ENCODE data around the gene MYT1.

Gene MYT1

GRCh38 chr20:64203037-64203777 lies 39.0 kb downstream of the MYT1 start:
- no peak overlapping the region for H3K4me3 ChIP-seq (ENCODE audit: low read length)
- DNase-seq (ENCODE audit: low read depth, low spot score): no peak

- DNase-seq (ENCODE audit: low read depth, low spot score): no peak
- no peak overlapping the region for H3K4me3 ChIP-seq (ENCODE audit: low read length)
Observed at GRCh38 chr20:64205611-64206026, 41.4 kb downstream of the MYT1 start.

DNA sequence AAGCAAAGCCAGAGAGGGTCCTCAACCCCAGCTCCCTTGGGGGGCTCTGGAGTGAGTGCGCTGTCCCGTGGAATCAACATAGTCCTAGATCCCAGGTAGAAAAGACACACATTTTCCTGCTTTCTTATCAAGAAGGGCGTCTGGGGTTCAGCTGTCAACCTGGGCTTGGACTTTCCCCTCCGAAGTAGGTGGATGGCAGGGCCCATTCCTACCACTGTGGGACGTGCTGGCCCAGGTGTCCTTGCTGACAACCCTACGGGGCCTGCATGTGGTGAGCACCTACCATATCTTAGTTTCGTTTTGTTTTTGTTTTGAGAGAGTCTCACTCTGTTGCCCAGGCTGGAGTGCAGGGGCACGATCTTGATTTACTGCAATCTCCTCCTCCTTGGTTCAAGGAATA lies 42.4 kb downstream of the MYT1 start:
- H3K4me3 ChIP-seq (ENCODE audit: low read length): no peak overlapping the region
- no peak for DNase-seq (ENCODE audit: low read depth, low spot score)

DNA sequence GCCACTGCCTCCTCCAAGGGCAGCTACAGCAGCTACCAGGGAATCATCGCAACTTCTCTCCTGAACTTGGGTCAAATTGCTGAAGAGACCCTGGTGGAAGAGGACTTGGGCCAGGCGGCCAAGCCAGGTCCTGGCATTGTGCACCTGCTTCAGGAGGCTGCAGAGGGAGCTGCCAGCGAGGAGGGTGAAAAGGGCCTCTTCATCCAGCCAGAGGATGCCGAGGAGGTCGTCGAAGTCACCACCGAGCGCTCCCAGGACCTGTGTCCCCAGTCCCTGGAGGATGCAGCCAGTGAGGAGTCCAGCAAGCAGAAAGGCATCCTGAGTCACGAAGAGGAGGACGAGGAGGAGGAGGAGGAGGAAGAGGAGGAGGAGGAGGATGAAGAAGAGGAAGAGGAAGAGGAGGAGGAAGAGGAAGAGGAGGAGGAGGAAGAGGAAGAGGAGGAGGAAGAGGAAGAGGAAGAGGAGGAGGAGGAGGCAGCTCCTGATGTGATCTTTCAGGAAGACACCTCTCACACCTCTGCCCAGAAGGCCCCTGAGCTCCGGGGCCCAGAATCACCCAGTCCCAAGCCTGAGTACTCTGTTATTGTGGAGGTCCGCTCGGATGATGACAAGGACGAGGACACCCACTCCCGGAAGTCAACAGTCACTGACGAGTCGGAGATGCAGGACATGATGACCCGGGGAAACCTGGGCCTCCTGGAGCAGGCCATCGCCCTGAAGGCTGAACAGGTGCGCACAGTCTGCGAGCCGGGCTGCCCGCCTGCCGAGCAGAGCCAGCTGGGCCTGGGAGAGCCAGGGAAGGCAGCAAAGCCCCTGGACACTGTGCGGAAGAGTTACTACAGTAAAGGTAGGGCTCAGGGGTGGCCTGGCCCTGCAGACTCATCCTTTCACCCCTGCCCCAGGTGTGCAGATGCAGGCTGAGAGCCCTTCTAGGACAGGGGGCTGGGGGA lies 43.7 kb downstream of the MYT1 start:
- no peak for DNase-seq (ENCODE audit: low read depth, low spot score)
- H3K4me3 ChIP-seq (ENCODE audit: low read length): no peak overlapping the region

GRCh38 chr20:64209148-64209547 lies 44.9 kb downstream of the MYT1 start:
- DNase-seq (ENCODE audit: low read depth, low spot score): no peak
- no peak overlapping the region for H3K4me3 ChIP-seq (ENCODE audit: low read length)

DNA sequence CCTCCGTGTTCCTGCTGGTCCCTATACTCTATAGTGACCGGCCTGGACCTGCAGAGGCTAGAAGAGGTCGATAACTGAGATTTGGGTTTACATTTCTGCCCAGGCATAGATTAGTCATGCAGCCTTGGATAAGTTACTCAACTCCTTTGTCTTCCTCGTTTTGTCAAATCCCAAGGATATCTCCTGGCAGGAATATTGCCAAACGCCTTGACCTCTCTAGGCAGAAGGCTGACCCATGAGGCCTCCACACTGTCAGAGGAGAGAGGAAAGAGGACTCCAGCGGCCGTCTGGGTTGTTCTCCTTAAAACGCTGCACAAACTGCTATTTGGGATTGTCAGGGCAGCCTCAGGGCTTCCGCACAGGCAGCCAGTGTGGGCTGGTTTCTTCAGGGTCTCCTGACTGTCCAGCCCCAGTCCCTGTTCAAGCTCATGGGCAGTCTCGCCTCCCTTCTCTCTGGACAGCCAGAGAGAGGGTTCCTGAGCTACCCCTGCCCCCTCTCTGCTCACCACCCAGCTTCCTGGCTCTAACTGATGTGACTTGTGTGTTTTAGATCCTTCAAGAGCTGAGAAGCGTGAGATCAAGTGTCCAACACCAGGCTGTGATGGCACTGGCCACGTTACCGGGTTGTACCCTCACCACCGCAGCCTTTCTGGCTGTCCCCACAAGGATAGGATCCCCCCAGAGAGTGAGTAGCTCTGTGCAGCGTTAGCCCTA lies 46.6 kb downstream of the MYT1 start:
- no peak overlapping the region for H3K4me3 ChIP-seq (ENCODE audit: low read length)
- DNase-seq (ENCODE audit: low read depth, low spot score): no peak

- H3K4me3 ChIP-seq (ENCODE audit: low read length): no peak overlapping the region; the same call in 1 of the 2 replicates
- no peak for DNase-seq (ENCODE audit: low read depth, low spot score)
Observed at GRCh38 chr20:64211874-64212658, 47.8 kb downstream of the MYT1 start.

DNA sequence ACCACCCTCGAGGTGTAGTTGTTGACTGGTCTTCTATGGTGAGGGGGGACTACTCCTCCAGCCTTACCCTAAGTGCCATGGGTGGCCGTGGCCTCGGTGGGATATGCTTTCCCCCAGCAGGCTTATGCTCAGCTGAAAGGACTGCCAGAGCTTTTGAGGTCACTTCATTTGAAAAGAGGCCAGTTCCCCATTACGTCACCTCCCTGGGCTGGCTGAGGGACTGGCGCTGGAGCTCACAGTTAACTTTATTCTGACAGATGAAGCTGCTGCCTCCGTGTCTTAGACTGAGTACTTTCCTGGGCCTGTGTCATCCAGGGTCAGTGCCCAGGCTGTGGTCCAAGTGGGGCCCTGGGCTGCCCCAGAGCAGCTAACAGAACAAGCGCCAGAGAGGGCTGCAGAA lies 48.5 kb downstream of the MYT1 start:
- no peak for DNase-seq (ENCODE audit: low read depth, low spot score)
- no peak overlapping the region for H3K4me3 ChIP-seq (ENCODE audit: low read length)

- H3K4me3 ChIP-seq (ENCODE audit: low read length): peak overlapping the region; percentile 36
- no peak for DNase-seq (ENCODE audit: low read depth, low spot score)
Observed at GRCh38 chr20:64214113-64214512, 49.9 kb downstream of the MYT1 start.

- peak; percentile 90 for DNase-seq (ENCODE audit: low read depth, low spot score)
- peak overlapping the region; percentile 36 for H3K4me3 ChIP-seq (ENCODE audit: low read length)
Observed at GRCh38 chr20:64214952-64215351, 50.7 kb downstream of the MYT1 start.

- no peak overlapping the region for H3K4me3 ChIP-seq (ENCODE audit: low read length)
- DNase-seq (ENCODE audit: low read depth, low spot score): no peak
Observed at GRCh38 chr20:64216036-64216435, 51.8 kb downstream of the MYT1 start.

DNA sequence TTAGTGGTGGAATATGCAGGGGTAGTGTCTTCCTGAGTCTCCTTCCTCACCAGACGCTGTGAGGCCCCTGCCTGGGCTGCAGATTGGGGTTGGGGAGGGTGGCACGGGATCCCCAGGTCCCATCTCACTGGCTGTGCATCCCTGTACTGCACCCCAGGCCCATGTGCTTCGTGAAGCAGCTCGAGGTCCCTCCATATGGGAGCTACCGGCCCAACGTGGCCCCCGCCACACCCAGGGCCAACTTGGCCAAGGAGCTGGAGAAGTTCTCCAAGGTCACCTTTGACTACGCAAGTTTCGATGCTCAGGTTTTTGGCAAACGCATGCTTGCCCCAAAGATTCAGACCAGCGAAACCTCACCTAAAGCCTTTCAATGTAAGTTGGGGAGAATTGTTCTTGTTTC lies 52.7 kb downstream of the MYT1 start:
- H3K4me3 ChIP-seq (ENCODE audit: low read length): no peak overlapping the region
- no peak for DNase-seq (ENCODE audit: low read depth, low spot score)

- H3K4me3 ChIP-seq (ENCODE audit: low read length): no peak overlapping the region
- DNase-seq (ENCODE audit: low read depth, low spot score): no peak
Observed at GRCh38 chr20:64217539-64218221, 53.4 kb downstream of the MYT1 start.

DNA sequence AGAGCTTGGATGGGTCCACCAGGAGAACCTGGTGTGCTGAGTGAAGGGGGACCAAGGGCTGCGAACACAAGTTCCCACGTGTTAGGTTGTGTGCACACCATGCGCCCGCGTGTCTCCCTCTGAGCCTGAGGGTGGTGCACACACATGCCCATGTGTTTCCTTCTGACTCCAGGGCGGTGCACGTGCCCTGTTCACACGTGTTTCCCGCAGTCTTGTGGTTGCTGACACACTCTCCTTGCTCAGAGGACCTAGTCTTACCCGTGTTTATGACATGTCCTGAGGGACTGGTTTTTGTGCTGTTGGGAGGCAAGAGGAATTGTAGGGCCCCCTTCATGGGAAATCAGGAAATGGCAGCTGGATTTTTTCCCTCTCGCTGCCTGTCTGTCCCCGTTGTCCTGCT lies 55.0 kb downstream of the MYT1 start:
- no peak overlapping the region for H3K4me3 ChIP-seq (ENCODE audit: low read length)
- DNase-seq (ENCODE audit: low read depth, low spot score): no peak

DNA sequence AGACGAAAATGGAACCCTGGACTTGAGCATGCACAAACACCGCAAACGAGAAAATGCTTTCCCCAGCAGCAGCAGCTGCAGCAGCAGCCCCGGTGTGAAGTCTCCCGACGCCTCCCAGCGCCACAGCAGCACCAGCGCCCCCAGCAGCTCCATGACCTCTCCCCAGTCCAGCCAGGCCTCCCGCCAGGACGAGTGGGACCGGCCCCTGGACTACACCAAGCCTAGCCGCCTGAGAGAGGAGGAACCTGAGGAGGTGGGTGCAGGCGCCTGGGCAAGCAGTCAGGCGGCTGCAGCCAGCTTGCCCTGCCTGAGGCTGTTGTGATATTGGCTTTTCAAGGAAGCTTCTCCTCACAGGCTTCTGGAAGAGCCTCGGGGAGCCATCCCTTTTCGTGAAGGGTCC lies 55.5 kb downstream of the MYT1 start:
- H3K4me3 ChIP-seq (ENCODE audit: low read length): no peak overlapping the region
- no peak for DNase-seq (ENCODE audit: low read depth, low spot score)

GRCh38 chr20:64220420-64220819 lies 56.2 kb downstream of the MYT1 start:
- DNase-seq (ENCODE audit: low read depth, low spot score): no peak

GRCh38 chr20:64220891-64221527 lies 56.8 kb downstream of the MYT1 start:
- DNase-seq (ENCODE audit: low read depth, low spot score): no peak

More at GRCh38 chr20:64220420-64220819, 56.2 kb downstream of the MYT1 start:
- no peak overlapping the region for H3K4me3 ChIP-seq (ENCODE audit: low read length)

GRCh38 chr20:64222291-64222735 lies 58.1 kb downstream of the MYT1 start:
- DNase-seq (ENCODE audit: low read depth, low spot score): no peak
- H3K4me3 ChIP-seq (ENCODE audit: low read length): no peak overlapping the region

More at GRCh38 chr20:64220891-64221527, 56.8 kb downstream of the MYT1 start:
- H3K4me3 ChIP-seq (ENCODE audit: low read length): no peak overlapping the region
